ENCODE results near the gene KRI1. TPM values are rescaled to one million over a fixed set of nuclear protein-coding genes. Genes with fewer than 3 reads are reported as not detected.

The KRI1 gene
- total and polyA plus RNA-seq, 9 donors = 8.5 to 29.0 (median 25.8) TPM

- peaks cover 17% of the 10 kb centered on the region for H3K4me1 ChIP-seq (ENCODE audit: control insufficient read depth, insufficient read depth, low read length)
- peaks cover 9% of the 10 kb centered on the region for H3K27me3 ChIP-seq (ENCODE audit: control insufficient read depth, insufficient read depth, low read length)
- DNase-seq = no peak
- H3K27ac ChIP-seq (ENCODE audit: low read length) = no peak overlapping the region
- 90% methylated on average over 3 of the region's 5 CpGs for WGBS (ENCODE audit: insufficient coverage)
- H3K9me3 ChIP-seq (replicated peaks; ENCODE audit: control insufficient read depth, low read depth, low read length) = peaks cover 5% of the 10 kb centered on the region
- no peaks in the 10 kb centered on the region for H3K36me3 ChIP-seq (ENCODE audit: control insufficient read depth, insufficient read depth, low read length)
- no peak overlapping the region for H3K4me3 ChIP-seq (ENCODE audit: low read length)
These were observed 34.3 kb upstream of the KRI1 start for GRCh38 chr19:10600149-10600548.

- Histone ChIP-seq H3K36me3 (ENCODE audit: control insufficient read depth, insufficient read depth, low read length) (no peaks in the 10 kb centered on the region), H3K9me3 (replicated peaks; ENCODE audit: control insufficient read depth, low read depth, low read length) (no peaks in the 10 kb centered on the region), H3K27me3 (ENCODE audit: control insufficient read depth, insufficient read depth, low read length) (peaks cover 3% of the 10 kb centered on the region), H3K4me1 (ENCODE audit: control insufficient read depth, insufficient read depth, low read length) (peaks cover 4% of the 10 kb centered on the region), H3K27ac (ENCODE audit: low read length) (no peak overlapping the region), H3K4me3 (ENCODE audit: low read length) (no peak overlapping the region)
- WGBS (ENCODE audit: insufficient coverage) = 63% methylated on average over 7 of the region's 9 CpGs
- no peak for DNase-seq
These were observed 28.2 kb upstream of the KRI1 start for GRCh38 chr19:10593820-10594637.

- DNase-seq = no peak
- Histone ChIP-seq H3K27ac (ENCODE audit: low read length) (no peak overlapping the region), H3K4me1 (ENCODE audit: control insufficient read depth, insufficient read depth, low read length) (peaks cover 4% of the 10 kb centered on the region), H3K9me3 (replicated peaks; ENCODE audit: control insufficient read depth, low read depth, low read length) (no peaks in the 10 kb centered on the region), H3K36me3 (ENCODE audit: control insufficient read depth, insufficient read depth, low read length) (no peaks in the 10 kb centered on the region), H3K27me3 (ENCODE audit: control insufficient read depth, insufficient read depth, low read length) (peaks cover 9% of the 10 kb centered on the region), H3K4me3 (ENCODE audit: low read length) (no peak overlapping the region)
- 93% methylated on average over 5 of the region's 7 CpGs for WGBS (ENCODE audit: insufficient coverage)
These were observed 27.3 kb upstream of the KRI1 start for GRCh38 chr19:10593148-10593547.

- Histone ChIP-seq H3K27me3 (ENCODE audit: control insufficient read depth, insufficient read depth, low read length) (peaks cover 32% of the 10 kb centered on the region), H3K9me3 (replicated peaks; ENCODE audit: control insufficient read depth, low read depth, low read length) (no peaks in the 10 kb centered on the region), H3K4me1 (ENCODE audit: control insufficient read depth, insufficient read depth, low read length) (no peaks in the 10 kb centered on the region), H3K36me3 (ENCODE audit: control insufficient read depth, insufficient read depth, low read length) (no peaks in the 10 kb centered on the region), H3K27ac (ENCODE audit: low read length) (no peak overlapping the region), H3K4me3 (ENCODE audit: low read length) (no peak overlapping the region)
- no peak for DNase-seq
- 76% methylated on average over 2 of the region's 2 CpGs for whole genome bisulfite sequencing (ENCODE audit: insufficient coverage)
These were observed 22.0 kb upstream of the KRI1 start for GRCh38 chr19:10587839-10588150.

GRCh38 chr19:10587022-10587838, 21.4 kb upstream of the KRI1 start, which contains the start of gene AP1M2:
Gene AP1M2, minus strand, starts transcription at chr19:10587312. Its CDS starts 81 bp downstream, at chr19:10587231.
- Histone ChIP-seq H3K9me3 (replicated peaks; ENCODE audit: control insufficient read depth, low read depth, low read length) (no peaks in the 10 kb centered on the region), H3K36me3 (ENCODE audit: control insufficient read depth, insufficient read depth, low read length) (no peaks in the 10 kb centered on the region), H3K4me1 (ENCODE audit: control insufficient read depth, insufficient read depth, low read length) (no peaks in the 10 kb centered on the region), H3K27ac (ENCODE audit: low read length) (no peak within 1 kb of the TSS), H3K27me3 (ENCODE audit: control insufficient read depth, insufficient read depth, low read length) (peaks cover 32% of the 10 kb centered on the region), H3K4me3 (ENCODE audit: low read length) (no peak within 1 kb of the TSS)
- no peak for DNase-seq
- WGBS (ENCODE audit: insufficient coverage) = 25% methylated on average over 20 of the region's 35 CpGs

GRCh38 chr19:10586396-10586795, 20.6 kb upstream of the KRI1 start:
- Histone ChIP-seq H3K27me3 (ENCODE audit: control insufficient read depth, insufficient read depth, low read length) (peaks cover 32% of the 10 kb centered on the region), H3K36me3 (ENCODE audit: control insufficient read depth, insufficient read depth, low read length) (no peaks in the 10 kb centered on the region), H3K9me3 (replicated peaks; ENCODE audit: control insufficient read depth, low read depth, low read length) (no peaks in the 10 kb centered on the region), H3K4me1 (ENCODE audit: control insufficient read depth, insufficient read depth, low read length) (no peaks in the 10 kb centered on the region), H3K27ac (ENCODE audit: low read length) (no peak overlapping the region), H3K4me3 (ENCODE audit: low read length) (no peak overlapping the region)
- WGBS (ENCODE audit: insufficient coverage) = 55% methylated on average over 4 of the region's 6 CpGs
- no peak for DNase-seq

- no peaks in the 10 kb centered on the region for H3K36me3 ChIP-seq (ENCODE audit: control insufficient read depth, insufficient read depth, low read length)
- H3K27me3 ChIP-seq (ENCODE audit: control insufficient read depth, insufficient read depth, low read length) = peaks cover 24% of the 10 kb centered on the region
- WGBS (ENCODE audit: insufficient coverage) = 75% methylated on average over 3 of the region's 9 CpGs
- no peak overlapping the region for H3K27ac ChIP-seq (ENCODE audit: low read length)
- peaks cover 3% of the 10 kb centered on the region for H3K4me1 ChIP-seq (ENCODE audit: control insufficient read depth, insufficient read depth, low read length)
- H3K9me3 ChIP-seq (replicated peaks; ENCODE audit: control insufficient read depth, low read depth, low read length) = no peaks in the 10 kb centered on the region
- DNase-seq = no peak
- no peak overlapping the region for H3K4me3 ChIP-seq (ENCODE audit: low read length)
These were observed 17.4 kb upstream of the KRI1 start for GRCh38 chr19:10583036-10583776.

- Histone ChIP-seq H3K4me3 (ENCODE audit: low read length) (no peak overlapping the region), H3K27me3 (ENCODE audit: control insufficient read depth, insufficient read depth, low read length) (peaks cover 17% of the 10 kb centered on the region), H3K36me3 (ENCODE audit: control insufficient read depth, insufficient read depth, low read length) (no peaks in the 10 kb centered on the region), H3K9me3 (replicated peaks; ENCODE audit: control insufficient read depth, low read depth, low read length) (no peaks in the 10 kb centered on the region), H3K4me1 (ENCODE audit: control insufficient read depth, insufficient read depth, low read length) (peaks cover 3% of the 10 kb centered on the region), H3K27ac (ENCODE audit: low read length) (no peak overlapping the region)
- WGBS (ENCODE audit: insufficient coverage) = 90% methylated on average over 10 of the region's 13 CpGs
- DNase-seq = no peak
These were observed 16.3 kb upstream of the KRI1 start for GRCh38 chr19:10582091-10582490.

- peak; percentile 94 for DNase-seq
- Histone ChIP-seq H3K9me3 (replicated peaks; ENCODE audit: control insufficient read depth, low read depth, low read length) (no peaks in the 10 kb centered on the region), H3K4me3 (ENCODE audit: low read length) (no peak overlapping the region), H3K27ac (ENCODE audit: low read length) (no peak overlapping the region), H3K36me3 (ENCODE audit: control insufficient read depth, insufficient read depth, low read length) (no peaks in the 10 kb centered on the region), H3K4me1 (ENCODE audit: control insufficient read depth, insufficient read depth, low read length) (peaks cover 3% of the 10 kb centered on the region), H3K27me3 (ENCODE audit: control insufficient read depth, insufficient read depth, low read length) (peaks cover 8% of the 10 kb centered on the region)
- 11% methylated on average over 23 of the region's 31 CpGs for WGBS (ENCODE audit: insufficient coverage)
These were observed 15.3 kb upstream of the KRI1 start for GRCh38 chr19:10580979-10581631.
